Stimulated activated CD8-positive, alpha-beta memory T cell treated with anti-CD3 and anti-CD28 coated beads, Interleukin-7, amount 100 ng/mL, for 4 hours (primary cell): ENCODE measurements around the gene PAOX.

Experiments used
- DNase-seq, 2 donors: peaks; one replicate each; pipeline ENCODE4 v3.0.0-alpha.2; 2020; ENCODE audit warnings: low read depth in 2 of 2

Gene PAOX

DNA sequence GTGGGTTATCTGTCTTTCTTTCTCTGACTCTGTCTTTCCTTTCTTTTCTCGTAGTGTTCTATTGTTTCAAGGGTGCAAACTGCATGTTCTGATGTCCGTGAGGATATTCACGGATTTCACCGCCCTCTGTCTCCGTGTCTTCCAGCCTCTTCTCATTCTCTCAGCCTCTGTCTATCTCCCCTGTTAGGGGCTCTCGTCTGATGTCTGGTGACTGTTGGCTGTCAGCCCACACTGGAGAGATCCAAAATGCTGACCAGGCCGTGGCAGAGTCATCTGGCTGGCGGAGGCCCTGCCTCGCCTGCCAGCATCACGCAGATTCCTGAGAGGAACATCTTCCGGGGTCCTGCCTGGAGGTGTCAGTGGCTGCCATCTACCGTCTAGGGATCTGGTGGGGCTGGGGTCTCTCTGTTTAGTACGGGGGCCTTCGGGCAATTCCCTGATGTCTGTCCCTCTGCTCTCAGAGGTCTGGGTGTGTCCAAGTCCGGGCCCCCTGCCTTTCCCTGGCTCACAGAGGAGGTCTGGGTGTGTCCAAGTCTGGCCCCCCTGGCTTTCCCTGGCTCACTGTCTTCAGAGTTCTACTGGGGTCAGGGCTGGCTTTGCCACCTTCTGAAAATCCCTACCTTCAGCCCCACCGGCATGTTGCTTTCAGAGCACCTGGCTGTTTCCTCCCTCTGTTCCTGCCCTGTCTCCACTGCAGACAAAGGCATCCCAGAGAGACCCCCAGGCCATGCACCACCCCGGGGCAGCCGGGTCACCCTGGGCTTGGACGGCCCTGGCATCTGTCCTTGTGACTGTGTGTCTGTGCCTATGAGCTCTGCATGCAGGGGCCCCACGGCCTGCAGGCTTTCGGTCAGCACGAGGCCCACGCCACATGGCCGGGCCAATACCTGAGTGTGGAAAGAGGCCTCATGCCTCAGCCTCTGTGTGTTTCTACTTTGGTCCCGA, 60.7 kb downstream of the PAOX start:
- DNase-seq, result no peak

- DNase-seq, result no peak
These were observed 61.7 kb downstream of the PAOX start for GRCh38 chr10:133440633-133441285.
